Measurements from ENCODE around the gene BCCIP. TPM values are rescaled to one million over a fixed set of nuclear protein-coding genes. Genes with fewer than 3 reads are reported as not detected.

BCCIP gene
- total RNA-seq, 2 experiments from 2014 or later = 59.1 to 96.2 TPM

- ChIA-PET POLR2A (interaction anchor here (0.7 to 1.0 kb wide), 4 partner anchors 8 to 336 kb away, joined by 3 to 5 read pairs (median 4); no protein-coding TSS in a partner anchor), CTCF (ENCODE audit: unreplicated experiment) (no interaction called here)
- H3K79me2 ChIP-seq (ENCODE audit: insufficient read depth, low read depth, low read length) = no peaks in the 10 kb centered on the region
- TF ChIP-seq CTCF (conservative IDR thresholded peaks at IDR 0.05; ENCODE audit: low read length) (no peak), EZH2phosphoT487 (IDR thresholded peaks at IDR 0.05; ENCODE audit: borderline replicate concordance, low read depth, low read length) (no peak)
- no peaks in the 10 kb centered on the region for H3K9me3 ChIP-seq (ENCODE audit: low read length)
- H3K9me2 ChIP-seq (ENCODE audit: insufficient read depth, low read length) = no peaks in the 10 kb centered on the region
- peaks cover 9% of the 10 kb centered on the region for H3K4me1 ChIP-seq (ENCODE audit: insufficient read depth, low read length, poor library complexity, severe bottlenecking)
- no peak overlapping the region for H3K4me3 ChIP-seq (ENCODE audit: low read depth, low read length, poor library complexity, severe bottlenecking)
- H3K27ac ChIP-seq (ENCODE audit: low read depth, low read length, poor library complexity, severe bottlenecking) = no peak overlapping the region
- H3K4me2 ChIP-seq (ENCODE audit: low read length) = no peak overlapping the region
- no peak for DNase-seq (ENCODE audit: low spot score)
- no peaks in the 10 kb centered on the region for H3K36me3 ChIP-seq (ENCODE audit: insufficient read depth, low read length)
- H2AFZ ChIP-seq (ENCODE audit: low read length) = no peak overlapping the region
- intact Hi-C loops (cut with micrococcal nuclease; ENCODE audit: unreplicated experiment) = no loop called here
- no TSS peak for BruUV-seq (replicated peaks)
- H4K20me1 ChIP-seq (ENCODE audit: insufficient read depth, low read length) = no peaks in the 10 kb centered on the region
Measured at GRCh38 chr10:125857185-125857760, 33.9 kb downstream of the BCCIP start.

GRCh38 chr10:125859128-125859817, 35.9 kb downstream of the BCCIP start:
- Histone ChIP-seq H4K20me1 (ENCODE audit: insufficient read depth, low read length) (no peaks in the 10 kb centered on the region), H3K9me3 (ENCODE audit: low read length) (no peaks in the 10 kb centered on the region), H3K36me3 (ENCODE audit: insufficient read depth, low read length) (no peaks in the 10 kb centered on the region), H3K4me3 (ENCODE audit: low read depth, low read length, poor library complexity, severe bottlenecking) (no peak overlapping the region), H3K79me2 (ENCODE audit: insufficient read depth, low read depth, low read length) (no peaks in the 10 kb centered on the region), H3K4me1 (ENCODE audit: insufficient read depth, low read length, poor library complexity, severe bottlenecking) (peaks cover 9% of the 10 kb centered on the region), H3K4me2 (ENCODE audit: low read length) (no peak overlapping the region), H3K27ac (ENCODE audit: low read depth, low read length, poor library complexity, severe bottlenecking) (no peak overlapping the region), H3K9me2 (ENCODE audit: insufficient read depth, low read length) (no peaks in the 10 kb centered on the region), H2AFZ (ENCODE audit: low read length) (peak overlapping the region; percentile 30; the same call in 1 of the 2 replicates)
- ChIA-PET POLR2A (interaction anchor here (0.7 to 1.3 kb wide), 3 partner anchors 8 to 177 kb away, joined by 3 to 5 read pairs (median 3); no protein-coding TSS in a partner anchor), CTCF (ENCODE audit: unreplicated experiment) (no interaction called here)
- TF ChIP-seq EZH2phosphoT487 (IDR thresholded peaks at IDR 0.05; ENCODE audit: borderline replicate concordance, low read depth, low read length) (no peak), CTCF (conservative IDR thresholded peaks at IDR 0.05; ENCODE audit: low read length) (no peak)
- intact Hi-C loops (cut with micrococcal nuclease; ENCODE audit: unreplicated experiment) = no loop called here
- BruUV-seq (replicated peaks) = no TSS peak
- DNase-seq (ENCODE audit: low spot score) = peak; percentile 19

- Histone ChIP-seq H3K4me1 (ENCODE audit: insufficient read depth, low read length, poor library complexity, severe bottlenecking) (no peaks in the 10 kb centered on the region), H3K9me3 (ENCODE audit: low read length) (no peaks in the 10 kb centered on the region), H3K9me2 (ENCODE audit: insufficient read depth, low read length) (no peaks in the 10 kb centered on the region), H3K4me3 (ENCODE audit: low read depth, low read length, poor library complexity, severe bottlenecking) (no peak overlapping the region), H3K4me2 (ENCODE audit: low read length) (no peak overlapping the region), H3K36me3 (ENCODE audit: insufficient read depth, low read length) (no peaks in the 10 kb centered on the region), H3K27ac (ENCODE audit: low read depth, low read length, poor library complexity, severe bottlenecking) (no peak overlapping the region), H4K20me1 (ENCODE audit: insufficient read depth, low read length) (no peaks in the 10 kb centered on the region), H2AFZ (ENCODE audit: low read length) (no peak overlapping the region), H3K79me2 (ENCODE audit: insufficient read depth, low read depth, low read length) (no peaks in the 10 kb centered on the region)
- ChIA-PET POLR2A (interaction anchor here (0.6 to 1.2 kb wide), 3 partner anchors 8 to 79 kb away, joined by 3 to 5 read pairs (median 3); no protein-coding TSS in a partner anchor), CTCF (ENCODE audit: unreplicated experiment) (no interaction called here)
- no TSS peak for BruUV-seq (replicated peaks)
- intact Hi-C loops (cut with micrococcal nuclease; ENCODE audit: unreplicated experiment) = no loop called here
- no peak for DNase-seq (ENCODE audit: low spot score)
- TF ChIP-seq EZH2phosphoT487 (IDR thresholded peaks at IDR 0.05; ENCODE audit: borderline replicate concordance, low read depth, low read length) (no peak), CTCF (conservative IDR thresholded peaks at IDR 0.05; ENCODE audit: low read length) (no peak)
Measured at GRCh38 chr10:125865120-125865519, 41.8 kb downstream of the BCCIP start.
